MM.1S (cell line): Measurements from ENCODE around the gene CLPTM1L.

Experiments used
- EZH2phosphoT487 ChIP-seq: fragments of 300-600 bp; sonication (generic); IDR thresholded peaks from 2 replicates; pipeline ENCODE4 v1.6.1; 2018; ENCODE audit warnings: antibody characterized with exemption, low read length
- TF ChIP-seq, protein P1 (sequence below): fragments of 300-600 bp; sonication (generic); IDR thresholded peaks from 2 replicates; pipeline ENCODE4 v1.5.1; 2016; ENCODE audit warnings: antibody characterized with exemption, low read length, mixed read lengths

- TF ChIP-seq, protein P1, sequence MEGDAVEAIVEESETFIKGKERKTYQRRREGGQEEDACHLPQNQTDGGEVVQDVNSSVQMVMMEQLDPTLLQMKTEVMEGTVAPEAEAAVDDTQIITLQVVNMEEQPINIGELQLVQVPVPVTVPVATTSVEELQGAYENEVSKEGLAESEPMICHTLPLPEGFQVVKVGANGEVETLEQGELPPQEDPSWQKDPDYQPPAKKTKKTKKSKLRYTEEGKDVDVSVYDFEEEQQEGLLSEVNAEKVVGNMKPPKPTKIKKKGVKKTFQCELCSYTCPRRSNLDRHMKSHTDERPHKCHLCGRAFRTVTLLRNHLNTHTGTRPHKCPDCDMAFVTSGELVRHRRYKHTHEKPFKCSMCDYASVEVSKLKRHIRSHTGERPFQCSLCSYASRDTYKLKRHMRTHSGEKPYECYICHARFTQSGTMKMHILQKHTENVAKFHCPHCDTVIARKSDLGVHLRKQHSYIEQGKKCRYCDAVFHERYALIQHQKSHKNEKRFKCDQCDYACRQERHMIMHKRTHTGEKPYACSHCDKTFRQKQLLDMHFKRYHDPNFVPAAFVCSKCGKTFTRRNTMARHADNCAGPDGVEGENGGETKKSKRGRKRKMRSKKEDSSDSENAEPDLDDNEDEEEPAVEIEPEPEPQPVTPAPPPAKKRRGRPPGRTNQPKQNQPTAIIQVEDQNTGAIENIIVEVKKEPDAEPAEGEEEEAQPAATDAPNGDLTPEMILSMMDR: no peak
- no peak for TF ChIP-seq EZH2phosphoT487
These were observed 30.3 kb downstream of the CLPTM1L start for GRCh38 chr5:1314564-1314982.
